GM19035 (cell line): Measurements from ENCODE around the gene PSMD3.

ENCODE experiments used
- ATAC-seq: cut with Tn5 transposase; IDR thresholded peaks from one replicate; pipeline ENCODE4 v1.9.1; 2021; ENCODE audit not compliant: unreplicated experiment

PSMD3 gene

DNA sequence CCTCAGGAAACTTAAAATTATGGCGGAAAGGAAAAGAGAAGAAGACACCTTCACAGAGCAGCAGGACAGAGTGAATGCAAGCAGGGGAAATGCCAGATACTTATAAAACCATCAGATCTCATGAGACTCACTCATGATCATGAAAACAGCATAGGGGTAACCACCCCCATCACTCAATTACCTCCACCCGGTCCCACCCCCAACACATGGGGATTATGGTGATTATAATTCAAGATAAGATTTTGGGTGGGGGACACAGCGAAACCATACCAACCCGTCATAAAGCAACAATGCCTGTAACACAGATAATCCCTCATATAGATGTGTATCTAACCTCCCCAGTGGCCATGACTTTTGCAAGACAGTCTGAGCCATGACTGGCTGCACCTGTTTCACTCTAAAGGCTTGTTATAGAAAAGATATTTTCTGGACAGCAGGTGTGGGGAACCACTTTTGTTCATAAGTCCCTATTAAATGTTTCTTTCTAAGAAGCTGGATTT is 24.8 kb upstream of the PSMD3 start:
- no peak for ATAC-seq

- ATAC-seq = no peak
Measured at GRCh38 chr17:39960524-39961041, 20.0 kb upstream of the PSMD3 start.

DNA sequence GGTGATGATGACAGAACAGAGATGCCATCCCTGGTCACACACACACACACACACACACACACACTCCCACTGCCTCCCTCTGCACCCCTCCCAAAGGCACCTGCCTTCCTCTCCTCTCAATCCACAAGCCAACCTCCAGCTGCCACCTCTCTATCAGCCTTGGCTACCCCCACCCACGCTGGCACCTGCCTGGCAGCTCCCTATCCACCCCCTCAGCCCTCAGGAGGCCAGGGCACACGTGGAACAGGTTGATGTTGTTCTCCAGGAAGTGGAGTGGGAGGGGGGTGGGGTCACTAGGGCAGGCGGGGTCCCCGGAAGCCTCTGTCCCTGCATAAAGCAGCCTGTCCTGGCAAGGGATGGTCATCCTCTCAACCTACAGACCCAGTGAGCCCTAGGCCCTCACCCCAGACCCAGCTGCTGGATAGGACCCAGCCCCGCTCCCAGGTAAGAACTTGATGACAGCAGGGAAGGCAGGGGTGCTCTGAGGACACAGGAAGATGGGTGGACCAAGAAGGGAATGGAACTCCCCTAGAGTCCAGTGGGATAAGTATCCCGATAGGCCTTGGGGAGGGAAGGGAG is 17.9 kb upstream of the PSMD3 start, which contains the start of gene GSDMA:
Gene GSDMA, plus strand, starts transcription at position 363 of the 579 bp plus-strand sequence. CDS start 2,684 bp downstream, outside the sequence.
- no peak for ATAC-seq

DNA sequence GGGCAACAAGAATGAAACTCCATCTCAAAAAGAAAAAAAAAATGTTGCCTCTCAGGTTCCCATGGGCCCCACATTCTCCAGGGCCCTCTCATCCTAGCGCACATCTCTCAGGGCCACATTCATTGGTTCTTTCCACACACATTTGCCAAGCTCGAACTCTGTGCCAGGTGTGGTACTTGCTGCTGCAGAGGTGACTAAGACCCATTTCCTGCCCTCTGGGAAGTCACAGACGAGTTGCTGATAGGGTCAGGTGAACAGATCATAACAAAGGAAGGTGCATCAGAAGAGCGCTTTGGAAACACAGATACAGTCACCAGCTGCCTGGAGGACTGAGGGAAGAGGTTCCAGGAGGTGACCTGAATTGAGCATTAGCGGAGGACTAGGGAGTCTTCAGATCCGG is 16.8 kb upstream of the PSMD3 start:
- no peak for ATAC-seq

GRCh38 chr17:39965017-39965699 is 15.4 kb upstream of the PSMD3 start:
- ATAC-seq = no peak

DNA sequence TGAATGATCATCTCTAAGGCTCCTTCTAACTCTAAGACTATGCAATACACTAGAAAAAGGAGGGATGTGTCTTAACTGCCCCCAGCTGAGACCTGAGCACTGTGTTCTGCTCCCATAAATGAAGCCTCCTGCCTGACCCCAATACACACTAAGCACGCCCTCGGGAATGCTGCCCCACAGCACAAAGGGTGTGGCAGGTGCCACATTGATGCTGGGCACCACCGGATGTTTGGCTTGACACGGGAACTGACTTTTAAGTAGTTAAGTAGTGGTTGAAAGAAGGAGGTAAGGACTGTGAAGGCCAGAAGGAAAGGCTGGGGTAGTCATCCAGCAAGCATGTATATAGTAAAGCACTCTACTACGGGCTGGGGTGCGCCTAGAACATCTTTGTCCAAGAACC is 13.8 kb upstream of the PSMD3 start:
- ATAC-seq = no peak

DNA sequence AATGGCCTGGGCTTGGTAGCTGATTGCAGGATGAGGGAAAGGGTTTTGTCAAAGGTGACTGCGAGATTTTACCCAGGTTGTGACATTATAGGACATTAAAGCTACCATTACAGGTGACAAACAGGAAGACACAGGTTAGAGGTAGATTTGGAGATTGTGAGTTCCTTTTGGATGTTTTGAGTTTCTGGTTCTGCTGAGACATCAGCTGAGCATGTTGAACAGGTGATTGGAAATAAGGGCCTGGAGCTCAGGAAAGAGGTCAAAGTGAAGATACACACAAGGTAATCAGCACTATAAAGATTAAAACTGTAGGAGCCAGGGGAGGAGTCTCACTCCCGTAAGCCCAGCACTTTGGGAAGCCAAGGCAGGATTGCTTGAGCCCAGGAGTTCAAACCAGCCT is 11.8 kb upstream of the PSMD3 start:
- no peak for ATAC-seq

DNA sequence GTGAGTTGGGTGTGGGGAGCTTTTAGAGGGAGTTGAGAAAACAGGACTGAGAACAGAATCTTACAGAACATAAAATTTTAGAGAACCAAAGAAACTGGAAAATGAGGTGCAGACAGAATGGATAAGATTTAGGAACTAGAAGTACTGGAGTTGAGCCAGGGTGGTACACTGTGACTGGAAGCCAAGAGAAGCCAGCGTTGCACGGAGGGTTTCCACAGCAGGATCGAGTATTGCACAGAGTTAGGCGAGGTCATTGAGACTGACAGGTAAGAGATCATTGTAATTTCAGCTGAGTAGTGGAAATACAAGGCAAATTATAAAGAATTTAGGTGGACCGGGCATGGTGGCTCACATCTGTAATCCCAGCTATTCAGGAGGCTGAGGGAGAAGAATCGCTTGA is 11.2 kb upstream of the PSMD3 start:
- ATAC-seq = no peak

GRCh38 chr17:39970157-39970692 is 10.4 kb upstream of the PSMD3 start:
- no peak for ATAC-seq

DNA sequence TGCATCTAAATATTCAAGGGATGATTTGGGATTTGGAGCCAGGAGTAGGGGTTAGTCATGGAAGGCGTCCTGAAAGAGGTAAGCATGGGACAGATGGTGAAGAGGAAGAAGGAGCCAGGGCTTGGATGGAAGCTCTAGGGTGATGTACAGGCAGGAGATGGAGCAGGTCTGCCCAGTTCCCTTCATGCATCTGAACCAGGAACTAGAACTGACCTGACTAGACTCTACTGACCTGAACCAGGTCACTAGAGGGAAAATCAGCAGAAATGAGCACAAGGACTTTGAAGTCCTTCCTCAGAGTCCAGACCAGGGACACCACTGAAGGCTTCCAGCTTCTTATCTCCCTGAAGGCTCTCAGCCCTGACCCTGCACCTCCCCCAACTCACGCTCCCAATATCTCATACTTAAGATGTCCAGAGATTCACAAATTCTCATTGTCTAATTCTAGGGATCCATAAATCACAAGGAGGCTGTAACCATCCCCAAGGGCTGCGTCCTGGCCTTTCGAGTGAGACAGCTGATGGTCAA is 9.5 kb upstream of the PSMD3 start:
- ATAC-seq = no peak

- ATAC-seq = no peak
Measured at GRCh38 chr17:39972271-39972670, 8.3 kb upstream of the PSMD3 start.

GRCh38 chr17:39973496-39973895 is 7.1 kb upstream of the PSMD3 start:
- ATAC-seq = no peak

- ATAC-seq = no peak
Measured at GRCh38 chr17:39974433-39974832, 6.2 kb upstream of the PSMD3 start.

- ATAC-seq = no peak
Measured at GRCh38 chr17:39975801-39976200, 4.8 kb upstream of the PSMD3 start.

DNA sequence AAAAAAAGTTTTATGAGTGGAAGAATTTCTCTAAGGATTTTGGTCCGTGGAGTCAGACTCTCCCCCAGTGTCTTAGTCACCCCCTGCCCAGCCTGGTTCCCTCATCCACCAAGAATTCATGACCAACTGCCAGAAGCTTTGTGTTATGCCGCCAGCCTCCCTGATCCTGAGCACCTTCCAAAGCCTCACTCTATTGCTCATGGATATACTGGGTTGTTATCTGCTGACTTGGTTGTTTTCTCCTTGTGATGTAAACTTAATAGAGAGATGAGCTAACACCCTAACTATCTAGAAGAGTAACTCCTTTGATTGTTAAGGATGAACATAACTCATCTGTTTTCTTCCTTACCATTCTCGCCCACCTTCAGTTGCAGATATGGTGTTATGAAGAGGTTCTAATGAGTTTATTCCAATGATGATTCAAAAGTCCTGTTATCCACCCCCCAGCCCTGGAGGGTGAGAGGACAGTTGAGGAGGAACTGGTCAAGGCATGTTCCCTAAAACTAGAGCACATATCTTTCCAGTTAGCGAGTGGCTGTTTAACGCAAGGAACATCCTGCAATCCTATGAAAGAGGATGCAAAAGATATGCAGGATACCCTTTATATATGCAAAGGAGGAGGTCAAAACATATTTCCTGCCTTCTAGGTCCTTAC is 1.5 kb upstream of the PSMD3 start:
- no peak for ATAC-seq

DNA sequence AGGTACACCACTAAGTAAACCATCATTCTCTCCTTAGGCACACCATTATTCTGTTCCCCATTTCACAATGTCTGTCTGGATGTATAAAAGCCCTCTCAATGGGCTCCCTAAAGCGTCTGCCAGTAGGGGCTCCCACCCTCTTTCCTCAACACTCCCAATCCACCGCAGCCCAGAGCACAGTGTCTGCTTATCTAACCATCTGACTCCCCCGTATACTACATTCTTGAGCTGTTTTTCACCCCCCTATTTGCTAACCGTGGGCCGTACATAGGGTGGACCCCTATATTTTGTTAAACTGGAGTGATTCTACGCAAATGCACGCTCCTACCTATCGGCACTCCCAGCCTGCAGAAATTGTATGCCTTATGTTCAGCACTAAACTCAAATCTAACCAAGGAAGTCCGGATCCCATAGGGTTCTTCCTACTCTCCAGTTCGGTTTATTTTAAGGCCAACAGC is 685 bp upstream of the PSMD3 start:
- peak; percentile 11 for ATAC-seq

GRCh38 chr17:39981207-39981741 is 667 bp downstream of the PSMD3 start:
- ATAC-seq = no peak

- ATAC-seq = no peak
Measured at GRCh38 chr17:39981766-39982375, 1.3 kb downstream of the PSMD3 start.

GRCh38 chr17:39988206-39988810 is 7.7 kb downstream of the PSMD3 start:
- ATAC-seq = no peak

DNA sequence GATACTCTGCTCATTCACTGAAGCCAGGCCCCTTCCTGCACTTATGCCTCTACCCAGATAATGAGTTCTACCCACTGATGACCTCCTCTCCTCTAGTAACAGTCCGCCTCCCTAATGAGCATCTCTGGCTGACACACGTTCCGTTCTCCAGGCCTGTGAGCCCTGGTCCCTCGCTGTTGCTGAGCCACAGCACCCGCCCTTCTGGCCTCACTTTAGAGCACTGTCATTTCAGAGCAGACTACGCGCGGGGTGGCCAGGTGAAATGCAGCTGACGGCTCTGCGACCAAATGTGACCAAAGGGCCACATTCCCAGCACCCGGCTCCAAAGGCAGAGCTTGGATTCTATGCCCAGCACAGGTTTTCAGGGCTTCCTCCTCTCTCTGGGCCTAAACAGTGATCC is 13.8 kb downstream of the PSMD3 start:
- ATAC-seq = no peak
